GM21526 (cell line): ENCODE results near the gene PREB.
"Not testable (repeated sequence)": the region's sequence is repeated elsewhere in the genome, so short reads cannot be mapped to it uniquely, and the experiment has no call there.

Source experiments
- ATAC-seq: cut with Tn5 transposase; IDR thresholded peaks from one replicate; pipeline ENCODE4 v1.9.1; 2021; ENCODE audit warnings: moderate library complexity; ENCODE audit not compliant: unreplicated experiment, low FRiP score

The PREB gene, protein sequence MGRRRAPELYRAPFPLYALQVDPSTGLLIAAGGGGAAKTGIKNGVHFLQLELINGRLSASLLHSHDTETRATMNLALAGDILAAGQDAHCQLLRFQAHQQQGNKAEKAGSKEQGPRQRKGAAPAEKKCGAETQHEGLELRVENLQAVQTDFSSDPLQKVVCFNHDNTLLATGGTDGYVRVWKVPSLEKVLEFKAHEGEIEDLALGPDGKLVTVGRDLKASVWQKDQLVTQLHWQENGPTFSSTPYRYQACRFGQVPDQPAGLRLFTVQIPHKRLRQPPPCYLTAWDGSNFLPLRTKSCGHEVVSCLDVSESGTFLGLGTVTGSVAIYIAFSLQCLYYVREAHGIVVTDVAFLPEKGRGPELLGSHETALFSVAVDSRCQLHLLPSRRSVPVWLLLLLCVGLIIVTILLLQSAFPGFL

GRCh38 chr2:27133905-27134780 is at the start of gene PREB:
PREB (minus strand) TSS chr2:27134636; CDS start chr2:27134421, 215 bp downstream.
- peak; percentile 69 for ATAC-seq

DNA sequence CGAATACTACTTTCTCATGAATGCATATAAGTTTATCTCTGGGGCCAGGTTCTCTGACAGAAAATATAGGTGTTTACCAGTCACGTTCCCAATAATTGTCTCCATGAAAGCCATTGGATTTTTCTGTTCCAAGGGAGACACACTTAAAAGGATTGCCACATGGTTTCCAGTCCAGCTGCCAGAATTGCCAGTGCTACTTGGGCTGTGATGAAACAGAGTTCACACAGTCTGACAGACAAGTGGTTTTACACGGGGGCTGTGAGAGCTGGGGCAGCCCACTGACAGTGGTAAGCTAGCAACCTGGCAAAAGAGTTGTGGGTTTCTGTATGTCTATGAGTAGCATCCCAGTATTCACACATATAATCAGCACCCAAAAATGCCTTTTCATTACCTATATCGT is 49.7 kb upstream of the PREB start:
- no peak for ATAC-seq

DNA sequence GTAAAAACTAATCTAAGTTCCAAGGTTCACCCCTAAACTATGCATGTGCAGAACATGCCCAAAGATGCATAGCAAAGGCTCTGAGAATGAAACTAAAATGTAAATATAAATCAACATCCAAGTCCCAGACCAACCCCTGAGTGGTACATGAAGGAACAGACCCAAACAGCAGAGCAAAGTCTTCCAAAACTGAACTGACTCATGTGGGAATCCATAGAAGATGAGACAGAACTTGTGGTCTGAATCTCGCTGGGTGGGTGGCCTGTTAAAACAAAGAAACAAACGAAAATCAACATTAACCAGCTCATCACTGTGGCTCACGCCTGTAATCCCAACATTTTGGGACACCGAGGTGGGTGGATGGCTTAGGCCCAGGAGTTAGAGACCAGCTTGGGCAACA is 47.9 kb upstream of the PREB start:
- no peak for ATAC-seq

DNA sequence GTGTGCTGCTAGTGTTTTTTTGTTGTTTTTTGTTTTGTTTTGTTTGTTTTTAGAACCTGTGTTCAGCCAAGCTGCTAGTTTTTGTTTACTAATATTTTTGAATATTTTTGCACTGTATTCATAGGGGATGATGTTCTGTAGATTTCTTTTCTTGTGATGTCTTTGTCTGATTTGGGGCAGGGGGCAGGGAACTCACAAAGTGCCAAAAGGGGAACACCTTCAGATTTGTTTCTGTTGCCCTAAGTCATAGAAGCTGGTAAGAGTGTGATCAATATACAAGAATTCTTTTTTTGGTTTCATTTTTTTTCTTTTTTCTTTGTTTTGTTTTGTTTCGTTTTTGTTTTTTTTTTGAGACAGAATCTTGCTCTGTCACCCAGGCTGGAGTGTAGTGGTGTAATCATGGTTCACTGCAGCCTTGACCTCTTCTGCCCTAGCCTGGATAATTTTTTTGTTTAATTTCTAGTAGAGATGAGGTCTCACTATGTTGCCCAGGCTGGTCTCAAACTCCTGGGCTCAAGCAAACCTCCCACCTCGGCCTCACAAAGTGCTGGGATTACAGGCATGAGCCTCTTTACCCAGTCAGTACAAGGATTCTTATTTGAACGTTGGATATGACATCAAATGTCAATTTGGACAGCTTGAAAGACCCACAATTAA is 45.0 kb upstream of the PREB start:
- ATAC-seq, result no peak

DNA sequence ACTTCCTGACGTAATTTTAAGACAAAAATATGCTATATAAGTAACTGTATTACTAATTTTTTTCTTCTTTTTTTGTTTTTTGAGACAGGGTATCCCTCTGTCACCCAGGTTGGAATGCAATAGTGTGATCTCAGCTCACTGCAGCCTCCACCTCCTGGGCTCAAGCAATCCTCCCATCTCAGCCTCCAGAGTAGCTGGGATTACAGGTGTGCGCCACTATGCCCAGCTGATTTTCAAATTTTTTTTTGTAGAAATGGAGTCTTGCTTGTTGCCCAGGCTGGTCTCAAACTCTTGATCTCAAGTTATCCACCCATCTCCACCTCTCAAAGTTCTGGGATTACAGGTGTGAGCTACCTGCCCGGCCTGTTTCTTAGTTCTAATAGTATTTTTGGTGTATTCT is 44.0 kb upstream of the PREB start:
- no peak for ATAC-seq

- ATAC-seq, result no peak
Observed at GRCh38 chr2:27177441-27178351, 43.3 kb upstream of the PREB start.

GRCh38 chr2:27175781-27176180 is 41.3 kb upstream of the PREB start:
- not testable (repeated sequence) for ATAC-seq

GRCh38 chr2:27175330-27175729 is 40.9 kb upstream of the PREB start:
- ATAC-seq, result no peak

DNA sequence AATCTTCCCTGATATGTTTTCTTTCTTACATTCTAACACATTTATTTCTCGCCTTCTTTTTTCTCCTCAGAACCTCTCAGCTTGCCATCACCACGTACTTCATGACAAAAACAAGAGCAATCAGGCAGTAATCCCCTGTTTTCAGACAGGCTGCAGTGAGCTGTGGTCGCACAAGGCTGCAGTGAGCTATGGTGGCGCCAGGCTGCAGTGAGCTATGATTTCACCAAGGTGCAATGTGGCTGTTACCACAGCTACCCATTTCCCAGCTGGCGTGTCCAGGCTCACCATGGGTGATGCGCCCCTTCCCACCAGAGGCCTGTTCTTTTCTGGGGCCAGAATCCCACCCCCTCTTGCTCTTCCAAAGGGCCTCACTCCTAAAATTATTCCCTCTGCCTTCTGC is 40.2 kb upstream of the PREB start:
- ATAC-seq, result no peak

- no peak for ATAC-seq
Observed at GRCh38 chr2:27171351-27171848, 37.0 kb upstream of the PREB start.

GRCh38 chr2:27170581-27171337 is 36.3 kb upstream of the PREB start:
- ATAC-seq, result no peak

DNA sequence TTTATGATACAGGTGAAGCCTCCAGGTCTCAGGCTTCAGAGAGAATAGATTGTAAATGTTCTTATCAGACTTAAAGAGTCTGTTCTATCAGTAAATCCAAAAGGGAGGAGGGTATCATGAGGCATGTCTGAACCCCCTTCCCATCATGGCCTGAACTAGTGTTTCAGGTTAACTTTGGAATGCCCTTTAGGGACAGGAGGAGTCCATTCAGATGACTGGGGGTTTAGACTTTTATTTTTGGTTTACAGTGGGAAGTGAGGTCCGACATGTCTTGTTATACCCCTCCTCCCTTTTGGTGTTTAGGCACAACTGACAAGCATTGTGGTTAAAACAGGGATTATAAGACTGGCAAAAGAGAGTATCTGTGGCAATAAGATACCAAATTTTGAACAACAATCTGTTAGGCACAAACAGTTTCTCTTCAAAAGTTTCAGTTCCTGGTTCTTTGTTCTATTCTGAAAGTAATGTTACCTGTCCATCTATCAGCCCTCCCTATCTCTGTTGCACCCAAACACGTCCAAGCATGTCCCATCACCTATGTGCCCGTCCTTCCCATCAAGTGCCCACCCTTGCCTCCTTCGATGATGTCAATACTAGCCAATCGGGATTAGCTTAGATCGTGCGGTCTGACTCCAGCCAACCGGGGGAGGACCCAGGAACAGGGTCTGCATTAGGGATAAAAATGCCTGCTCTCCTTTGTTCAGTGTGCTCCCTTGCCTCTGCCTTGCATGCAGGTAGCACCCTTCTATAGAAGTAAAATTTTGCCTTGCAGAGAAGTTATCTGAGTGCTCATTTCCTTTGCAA is 30.7 kb upstream of the PREB start:
- ATAC-seq, result no peak

DNA sequence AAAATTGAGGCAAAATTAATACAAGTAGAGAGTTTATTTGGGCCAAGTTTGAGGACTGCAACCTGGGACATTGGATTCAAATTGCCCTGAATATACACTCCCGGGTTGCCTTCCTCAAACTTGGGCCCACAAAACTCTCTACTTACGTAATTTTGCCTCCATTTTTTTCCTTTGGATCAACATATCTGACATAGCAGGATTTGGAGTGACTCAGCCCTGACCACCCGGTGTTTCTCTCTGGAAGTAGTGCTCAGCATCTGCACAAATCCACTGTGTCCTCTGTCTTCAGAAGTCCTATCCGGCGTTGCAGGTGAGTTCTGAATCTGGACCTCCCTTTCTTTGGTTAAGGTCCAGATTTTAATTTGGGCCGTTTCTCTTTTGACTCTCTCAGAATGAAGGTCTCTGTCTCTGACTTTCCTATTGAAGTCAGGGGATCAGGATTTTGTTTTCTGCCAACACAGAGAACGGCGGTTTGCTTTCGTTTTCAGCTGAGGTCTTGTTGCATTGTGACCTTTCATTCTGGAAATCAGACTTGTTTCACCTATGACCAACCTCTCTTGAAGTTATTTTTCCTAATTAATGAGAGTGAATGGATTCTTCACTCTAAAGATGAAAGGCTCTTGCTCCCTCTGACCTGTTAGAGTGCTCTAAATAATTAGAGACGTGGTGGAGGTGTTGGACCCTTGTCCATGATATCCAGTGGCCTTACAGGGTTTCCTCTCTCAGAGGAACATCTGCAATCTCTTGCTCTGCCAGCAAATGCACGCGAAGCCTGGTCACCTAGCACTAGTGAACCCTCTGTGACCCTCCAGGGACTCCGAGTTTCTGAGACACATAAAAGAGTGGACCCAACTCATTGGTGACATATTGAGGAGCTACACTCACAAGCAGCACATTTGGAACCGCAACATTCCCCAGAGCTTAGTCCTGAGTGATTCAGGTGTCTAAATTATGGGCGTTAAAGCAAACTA is 28.0 kb upstream of the PREB start:
- no peak for ATAC-seq

GRCh38 chr2:27160191-27160590 is 25.8 kb upstream of the PREB start:
- ATAC-seq, result no peak

- ATAC-seq, result no peak
Observed at GRCh38 chr2:27159271-27159670, 24.8 kb upstream of the PREB start.

GRCh38 chr2:27158468-27158867 is 24.0 kb upstream of the PREB start:
- no peak for ATAC-seq

GRCh38 chr2:27155069-27155520 is 20.7 kb upstream of the PREB start:
- no peak for ATAC-seq
